Measurements from ENCODE around the gene FNDC3A.

GRCh38 chr13:49023431-49023830 is 47.7 kb downstream of the FNDC3A start:
- no peak for TF ChIP-seq CTCF (IDR thresholded peaks at IDR 0.05; ENCODE audit: insufficient read depth, low read length)
- TF ChIP-seq POLR2AphosphoS5 (IDR thresholded peaks at IDR 0.05; ENCODE audit: low read depth), result no peak

All from HL-60 (cell line).